ENCODE data around the gene CEP192.
"Not testable (repeated sequence)": the region's sequence is repeated elsewhere in the genome, so short reads cannot be mapped to it uniquely, and the experiment has no call there.

CEP192 gene

DNA sequence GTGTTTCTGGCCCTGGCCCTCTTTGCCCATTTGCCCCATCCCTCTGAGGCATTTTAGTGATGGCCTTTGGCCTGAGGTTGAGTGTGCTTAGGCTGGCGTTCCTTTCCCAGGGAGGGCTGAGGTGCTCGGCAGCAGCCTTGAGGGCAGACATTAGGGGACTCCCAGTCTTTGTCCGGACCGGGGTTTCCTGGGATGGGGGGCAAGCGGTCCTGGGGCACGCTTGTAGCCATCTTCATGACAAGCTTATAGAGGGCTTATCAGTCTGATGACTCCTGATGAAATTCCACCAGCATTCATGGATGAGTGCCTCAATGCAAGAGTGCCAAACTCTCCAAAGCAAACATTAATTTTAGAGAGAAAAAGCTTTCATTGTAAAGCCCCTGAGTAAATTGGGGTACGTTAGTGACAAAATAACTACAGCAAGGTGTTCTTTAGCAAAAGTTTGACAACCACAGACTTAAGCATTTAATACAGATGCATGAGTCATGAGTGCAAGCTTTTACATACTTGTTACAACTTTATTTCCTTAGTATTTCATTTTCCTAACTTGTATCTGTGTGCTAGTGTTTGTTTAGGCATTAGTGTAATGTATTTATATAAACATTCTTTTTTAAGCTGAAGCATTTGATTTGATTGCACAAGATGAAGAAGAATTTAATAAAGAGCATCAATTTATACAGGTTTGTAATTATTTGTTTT, 45.6 kb downstream of the CEP192 start:
- DNase-seq: no peak

- DNase-seq: no peak
Measured at GRCh38 chr18:13039806-13040205, 48.6 kb downstream of the CEP192 start.

DNA sequence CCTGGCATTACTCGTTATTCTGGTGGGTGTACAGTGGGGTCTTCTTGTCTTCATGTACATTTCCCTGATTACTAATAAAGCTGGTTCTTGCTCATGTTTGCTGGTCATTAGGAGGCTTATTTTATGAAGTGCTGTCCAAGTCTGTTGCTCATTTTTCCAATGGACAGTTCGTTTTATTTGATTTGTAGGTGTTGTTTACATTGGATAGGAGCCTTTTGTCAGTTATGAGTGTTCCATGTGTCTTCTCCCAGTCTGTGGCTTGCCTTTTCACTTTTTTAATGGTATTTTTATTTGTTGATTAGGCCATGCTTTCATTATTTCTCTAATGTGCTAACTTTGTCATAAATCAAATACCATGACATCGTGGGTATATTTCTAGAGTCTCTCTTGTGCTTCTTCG, 51.9 kb downstream of the CEP192 start:
- no peak for DNase-seq

- DNase-seq: no peak
Measured at GRCh38 chr18:13048061-13048595, 57.0 kb downstream of the CEP192 start.

DNA sequence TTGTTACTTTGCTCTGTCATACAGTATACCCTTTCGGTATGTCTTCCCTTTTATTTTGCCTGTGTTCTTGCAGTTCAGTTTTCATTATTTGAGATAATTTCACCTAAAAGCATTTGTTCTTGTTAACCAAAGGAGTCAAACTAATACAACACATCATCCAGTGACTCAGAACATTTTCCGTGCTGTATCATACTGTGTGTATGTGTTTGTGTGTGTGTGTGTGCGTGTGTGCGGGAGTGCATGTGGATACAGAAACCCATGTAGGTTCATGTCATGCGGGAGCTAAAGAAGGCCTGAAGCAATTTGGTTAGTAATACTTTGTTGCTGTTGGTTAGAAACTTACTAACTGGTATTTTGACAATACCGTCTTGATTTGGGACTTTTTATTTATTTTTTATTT, 60.0 kb downstream of the CEP192 start:
- no peak for DNase-seq

DNA sequence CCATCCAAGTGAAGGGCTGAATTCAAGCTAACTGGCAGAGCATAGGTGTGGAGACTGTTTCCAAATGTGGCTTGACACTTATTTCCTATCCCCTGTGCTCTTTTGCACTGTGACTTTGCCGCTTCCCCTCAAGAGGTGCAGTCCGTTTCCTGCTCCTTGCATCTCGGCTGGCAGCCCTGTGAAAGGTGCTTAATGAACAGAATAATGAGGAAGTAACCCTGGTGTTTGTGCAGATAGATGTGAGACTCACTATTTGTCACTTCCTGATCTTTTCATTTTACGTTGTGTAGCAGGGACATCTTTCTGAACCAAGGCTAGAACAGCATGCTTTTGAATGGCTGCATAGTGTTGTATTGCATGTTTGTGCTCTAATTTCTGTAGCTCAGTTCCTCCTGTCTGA, 60.8 kb downstream of the CEP192 start:
- no peak for DNase-seq

- DNase-seq: no peak
Measured at GRCh38 chr18:13054336-13054735, 63.2 kb downstream of the CEP192 start.

GRCh38 chr18:13061630-13062189, 70.5 kb downstream of the CEP192 start:
- DNase-seq: no peak

- DNase-seq: no peak
Measured at GRCh38 chr18:13067124-13067523, 76.0 kb downstream of the CEP192 start.

GRCh38 chr18:13067966-13068365, 76.8 kb downstream of the CEP192 start:
- no peak for DNase-seq

- no peak for DNase-seq
Measured at GRCh38 chr18:13070460-13070859, 79.3 kb downstream of the CEP192 start.

DNA sequence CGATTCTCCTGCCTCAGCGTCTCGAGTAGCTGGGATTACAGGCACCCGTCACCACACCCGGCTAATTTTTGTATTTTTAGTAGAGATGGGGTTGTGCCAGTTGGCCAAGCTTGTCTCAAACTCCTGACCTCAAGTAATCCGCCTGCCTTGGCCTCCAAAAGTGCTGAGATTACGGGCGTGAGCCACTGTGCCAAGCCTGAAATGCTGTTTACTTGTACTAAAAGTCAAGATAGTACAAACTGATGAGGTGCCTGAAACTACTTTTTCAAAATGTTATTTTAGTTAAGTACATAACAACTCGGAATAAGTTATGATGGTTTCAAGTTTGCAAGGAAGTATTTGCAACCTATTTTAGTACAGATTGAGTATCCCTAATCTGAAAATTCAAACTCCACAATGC, 85.7 kb downstream of the CEP192 start:
- no peak for DNase-seq

DNA sequence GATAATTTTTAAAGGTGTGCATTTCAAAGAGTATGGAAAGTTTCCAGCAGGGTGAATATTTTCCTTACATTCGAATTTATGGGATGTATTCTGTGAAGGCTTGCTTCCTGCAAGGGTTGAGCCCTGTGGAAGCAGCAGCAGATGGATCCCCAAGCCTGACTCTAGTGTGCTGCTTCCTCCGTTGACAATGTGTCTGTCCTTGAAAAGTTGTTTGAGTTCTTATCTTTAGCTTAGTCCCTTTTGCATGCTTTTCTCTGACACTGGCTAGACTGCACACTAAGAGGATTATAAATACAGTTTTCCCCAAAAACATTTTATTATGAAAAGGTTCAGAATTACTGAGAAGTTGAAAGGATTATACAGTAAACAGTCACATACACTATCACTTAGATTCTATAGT, 86.3 kb downstream of the CEP192 start:
- no peak for DNase-seq

DNA sequence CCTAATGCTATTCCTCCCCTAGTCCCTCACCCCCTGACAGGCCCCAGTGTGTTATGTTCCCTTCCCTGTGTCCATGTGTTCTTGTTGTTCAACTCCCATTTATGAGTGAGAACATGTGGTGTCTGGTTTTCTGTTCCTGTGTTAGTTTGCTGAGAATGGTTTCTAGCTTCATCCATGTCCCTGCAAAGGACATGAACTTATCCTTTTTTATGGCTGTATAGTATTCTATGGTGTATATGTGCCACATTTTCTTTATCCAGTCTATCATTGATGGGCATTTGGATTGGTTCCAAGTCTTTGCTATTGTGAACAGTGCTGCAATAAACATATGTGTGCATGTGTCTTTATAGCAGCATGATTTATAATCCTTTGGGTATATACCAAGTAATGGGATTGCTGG, 86.9 kb downstream of the CEP192 start:
- not testable (repeated sequence) for DNase-seq

DNA sequence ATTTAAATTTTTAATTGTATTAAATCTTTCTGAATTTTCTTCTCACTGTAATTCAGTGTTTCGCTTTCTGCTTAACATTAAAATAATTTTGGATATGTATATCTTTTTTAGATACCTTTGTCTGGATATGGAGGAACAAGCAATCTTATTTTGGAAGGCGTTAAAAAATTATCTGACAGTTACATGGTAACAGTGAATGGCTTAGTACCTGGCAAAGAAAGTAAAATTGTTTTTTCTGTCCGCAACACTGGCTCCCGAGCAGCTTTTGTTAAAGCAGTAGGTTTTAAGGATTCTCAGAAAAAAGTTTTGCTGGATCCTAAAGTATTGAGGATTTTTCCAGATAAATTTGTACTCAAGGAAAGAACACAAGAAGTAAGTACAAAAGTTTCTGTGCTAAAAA, 95.7 kb downstream of the CEP192 start:
- no peak for DNase-seq

- DNase-seq: no peak
Measured at GRCh38 chr18:13095466-13095865, 104.3 kb downstream of the CEP192 start.

GRCh38 chr18:13096232-13096631, 105.1 kb downstream of the CEP192 start:
- DNase-seq: no peak

GRCh38 chr18:13096719-13097118, 105.6 kb downstream of the CEP192 start:
- no peak for DNase-seq

DNA sequence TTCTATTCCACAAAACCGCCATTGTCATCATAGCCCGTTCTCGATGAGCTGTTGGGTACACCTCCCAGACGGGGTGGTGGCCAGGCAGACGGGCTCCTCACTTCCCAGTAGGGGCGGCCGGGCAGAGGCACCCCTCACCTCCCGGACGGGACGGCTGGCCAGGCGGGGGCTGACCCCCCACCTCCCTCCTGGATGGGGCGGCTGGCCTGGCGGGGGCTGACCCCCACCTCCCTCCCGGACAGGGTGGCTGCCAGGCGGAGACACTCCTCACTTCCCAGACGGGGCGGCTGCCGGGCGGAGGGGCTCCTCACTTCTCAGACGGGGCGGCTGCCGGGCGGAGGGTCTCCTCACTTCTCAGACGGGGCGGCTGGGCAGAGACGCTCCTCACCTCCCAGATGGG, 106.9 kb downstream of the CEP192 start:
- DNase-seq: not testable (repeated sequence)

- no peak for DNase-seq
Measured at GRCh38 chr18:13099113-13099512, 108.0 kb downstream of the CEP192 start.

- DNase-seq: no peak
Measured at GRCh38 chr18:13100942-13101658, 109.9 kb downstream of the CEP192 start.

DNA sequence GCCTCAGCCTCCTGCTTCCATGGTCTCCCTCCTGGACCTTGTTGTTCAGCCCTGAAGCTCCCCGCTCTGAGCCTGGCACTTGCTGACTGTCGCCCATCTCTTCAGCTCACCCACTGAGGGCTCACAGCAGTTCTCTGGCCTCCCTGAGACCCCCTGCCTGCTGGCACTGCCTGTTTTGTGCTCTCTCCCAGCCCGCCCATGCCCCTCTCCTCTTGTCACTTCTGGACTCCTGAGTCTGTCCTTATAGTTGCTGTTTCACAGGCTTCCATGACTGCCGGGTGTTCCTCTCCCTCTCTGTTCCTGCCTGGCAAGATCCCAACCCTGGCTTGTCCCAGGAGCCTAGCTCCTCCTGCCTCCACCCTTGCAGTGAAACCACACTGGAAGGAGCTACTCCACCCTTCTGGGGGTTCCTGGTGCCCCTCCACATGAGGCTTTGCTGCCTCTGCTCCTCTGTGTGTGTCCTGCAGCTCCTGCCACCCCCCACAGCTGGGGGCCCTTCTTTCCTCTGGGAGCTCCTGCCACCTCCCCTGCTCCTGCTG, 110.6 kb downstream of the CEP192 start:
- DNase-seq: no peak

- no peak for DNase-seq
Measured at GRCh38 chr18:13103366-13103765, 112.2 kb downstream of the CEP192 start.

DNA sequence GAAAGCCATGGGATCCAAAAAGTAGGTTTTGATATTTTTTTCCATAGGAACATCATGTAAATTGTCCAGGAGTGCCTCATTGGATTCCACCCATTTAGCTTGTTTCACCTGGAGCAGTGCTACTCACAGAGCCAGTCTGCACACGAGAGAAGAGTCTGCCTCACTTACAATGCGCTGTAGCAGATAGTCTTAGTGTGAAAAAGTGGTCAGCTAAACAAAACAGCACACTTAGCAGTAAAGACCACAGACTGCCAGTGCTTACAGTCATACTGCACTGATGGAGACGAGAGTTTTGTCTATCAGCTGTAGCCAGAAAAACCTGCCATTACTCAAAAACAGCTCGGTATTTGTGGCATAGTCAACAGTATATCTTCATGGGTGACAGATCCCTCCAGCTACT, 113.9 kb downstream of the CEP192 start:
- DNase-seq: no peak

Measured in NCI-H748 treated with DMSO at 0.1 percent for 48 hours (cell line).